NCI-H2107 treated with DMSO at 0.1 percent for 48 hours (cell line): Measurements from ENCODE around the gene WASHC1.
"Not testable (repeated sequence)": the region's sequence is repeated elsewhere in the genome, so short reads cannot be mapped to it uniquely, and the experiment has no call there.

Experiments used
- DNase-seq: peaks from one replicate; lab custom pipeline; 2025; ENCODE audit not compliant: unreplicated experiment; lab: John Stamatoyannopoulos, UW

WASHC1 gene, protein sequence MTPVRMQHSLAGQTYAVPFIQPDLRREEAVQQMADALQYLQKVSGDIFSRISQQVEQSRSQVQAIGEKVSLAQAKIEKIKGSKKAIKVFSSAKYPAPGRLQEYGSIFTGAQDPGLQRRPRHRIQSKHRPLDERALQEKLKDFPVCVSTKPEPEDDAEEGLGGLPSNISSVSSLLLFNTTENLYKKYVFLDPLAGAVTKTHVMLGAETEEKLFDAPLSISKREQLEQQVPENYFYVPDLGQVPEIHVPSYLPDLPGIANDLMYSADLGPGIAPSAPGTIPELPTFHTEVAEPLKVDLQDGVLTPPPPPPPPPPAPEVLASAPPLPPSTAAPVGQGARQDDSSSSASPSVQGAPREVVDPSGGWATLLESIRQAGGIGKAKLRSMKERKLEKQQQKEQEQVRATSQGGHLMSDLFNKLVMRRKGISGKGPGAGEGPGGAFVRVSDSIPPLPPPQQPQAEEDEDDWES

DNA sequence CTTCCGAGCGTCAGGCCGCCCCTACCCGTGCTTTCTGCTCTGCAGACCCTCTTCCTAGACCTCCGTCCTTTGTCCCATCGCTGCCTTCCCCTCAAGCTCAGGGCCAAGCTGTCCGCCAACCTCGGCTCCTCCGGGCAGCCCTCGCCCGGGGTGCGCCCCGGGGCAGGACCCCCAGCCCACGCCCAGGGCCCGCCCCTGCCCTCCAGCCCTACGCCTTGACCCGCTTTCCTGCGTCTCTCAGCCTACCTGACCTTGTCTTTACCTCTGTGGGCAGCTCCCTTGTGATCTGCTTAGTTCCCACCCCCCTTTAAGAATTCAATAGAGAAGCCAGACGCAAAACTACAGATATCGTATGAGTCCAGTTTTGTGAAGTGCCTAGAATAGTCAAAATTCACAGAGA lies at the start of gene WASHC1:
TSS of gene WASHC1 (minus strand) at position 101 of the 400 bp plus-strand sequence. CDS start 4,457 bp downstream, outside the sequence.
- not testable (repeated sequence) for DNase-seq

DNA sequence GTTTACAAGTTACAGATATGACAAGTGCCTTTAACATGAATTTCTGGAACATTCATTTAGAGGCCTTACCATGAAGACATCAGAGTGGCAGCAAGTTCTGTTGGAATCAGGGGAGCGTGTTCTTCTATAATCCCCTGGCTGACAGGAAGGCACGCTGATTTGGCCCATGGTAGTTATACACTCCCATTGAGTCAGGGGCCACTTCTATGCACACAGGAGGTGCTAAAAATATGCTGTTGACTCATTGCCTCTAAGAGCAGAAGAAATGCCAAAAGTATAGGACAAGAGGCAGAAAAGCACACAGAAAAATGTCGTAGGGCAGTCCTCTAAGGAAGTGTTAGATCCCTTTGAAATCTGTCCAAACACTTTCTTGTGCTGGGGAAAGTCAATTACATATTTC lies 49.1 kb upstream of the WASHC1 start:
- DNase-seq, result not testable (repeated sequence)

DNA sequence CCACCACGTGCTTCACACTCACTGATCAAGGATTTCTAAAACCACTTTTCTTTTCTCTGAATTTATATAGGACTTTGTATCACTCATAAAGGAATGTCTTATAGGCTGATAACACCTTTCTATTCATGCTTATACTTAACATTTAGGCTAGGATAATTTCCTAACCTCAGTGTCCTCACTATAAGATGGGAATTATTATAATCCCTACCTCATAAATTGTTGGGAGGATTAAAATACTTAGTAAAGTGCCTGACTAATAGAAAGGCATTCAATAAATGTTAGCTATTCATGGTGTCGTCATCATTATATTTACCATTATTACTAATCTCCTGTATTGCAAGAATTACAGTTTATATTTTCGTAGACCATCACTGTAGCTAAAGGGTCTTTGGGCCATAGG lies 47.1 kb upstream of the WASHC1 start:
- DNase-seq, result not testable (repeated sequence)

DNA sequence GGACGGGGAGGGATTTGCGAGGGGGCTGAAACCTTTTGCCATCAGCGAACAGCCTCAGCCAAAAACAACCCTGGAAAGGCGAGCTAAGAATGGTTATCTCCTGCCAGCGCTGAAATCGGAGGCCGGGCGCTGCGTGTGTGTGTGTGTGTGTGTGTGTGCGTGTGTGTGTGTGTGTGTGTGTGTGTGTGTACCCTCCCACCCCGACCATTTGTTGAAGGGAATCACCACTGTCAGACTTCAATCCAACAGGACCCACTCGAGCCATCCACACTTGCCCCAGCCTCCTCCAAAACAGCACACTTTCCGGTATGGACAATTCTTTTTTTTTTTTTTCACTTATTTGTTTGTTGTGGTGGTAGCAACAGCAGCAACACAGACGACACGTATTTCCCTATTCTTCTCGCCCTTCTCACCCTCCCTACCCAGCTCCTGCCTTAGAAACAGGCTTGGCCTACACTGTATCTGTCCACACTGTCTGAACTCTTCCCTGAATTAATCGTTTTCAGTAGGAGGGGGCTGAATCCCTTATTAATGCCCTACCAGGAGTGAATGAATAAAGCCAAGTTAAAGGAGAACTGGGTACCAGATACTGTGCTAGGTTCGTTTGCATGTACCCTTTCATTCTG lies 44.8 kb upstream of the WASHC1 start:
- DNase-seq, result not testable (repeated sequence)

DNA sequence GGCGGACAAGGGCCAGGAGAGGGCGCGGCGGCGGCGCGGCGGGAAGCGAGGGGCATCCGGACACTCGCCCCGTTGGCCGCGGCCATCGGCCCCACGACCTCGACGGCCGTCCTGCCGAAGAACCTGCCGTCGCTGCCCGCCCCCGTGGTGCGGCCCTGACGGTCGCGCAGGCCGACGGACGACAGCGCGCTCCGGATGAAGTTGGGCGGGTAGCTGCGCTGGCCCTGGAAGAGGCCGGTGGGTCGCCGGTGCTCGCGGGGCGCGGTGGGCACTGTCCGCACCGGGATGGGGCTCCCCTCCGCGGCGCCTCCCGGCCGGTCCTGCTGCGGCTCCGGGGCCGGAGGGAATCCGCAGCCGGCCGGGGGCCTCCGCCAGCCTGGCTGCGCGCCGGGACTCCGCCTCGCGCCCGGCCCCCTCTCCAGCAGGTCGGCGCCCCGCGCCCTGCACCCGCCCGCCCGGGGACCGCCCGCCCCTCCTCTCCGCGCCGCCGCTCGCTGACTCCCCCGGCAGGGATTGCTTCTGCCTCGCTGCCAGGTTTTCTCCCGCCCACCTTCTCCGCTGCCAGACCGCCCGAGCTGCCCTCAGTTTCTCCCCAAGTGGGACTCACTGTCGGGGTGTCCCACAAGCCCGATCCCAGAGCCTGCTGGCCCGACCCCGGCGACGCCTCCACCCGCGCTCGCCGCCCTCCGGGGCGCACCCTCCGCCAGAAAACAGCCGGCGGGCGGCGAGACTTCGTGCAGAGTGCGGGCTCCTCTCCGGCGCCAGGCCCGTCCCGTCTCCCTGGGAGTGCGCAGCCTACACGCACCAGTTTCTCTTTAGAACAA lies 44.0 kb upstream of the WASHC1 start:
- DNase-seq, result not testable (repeated sequence)

DNA sequence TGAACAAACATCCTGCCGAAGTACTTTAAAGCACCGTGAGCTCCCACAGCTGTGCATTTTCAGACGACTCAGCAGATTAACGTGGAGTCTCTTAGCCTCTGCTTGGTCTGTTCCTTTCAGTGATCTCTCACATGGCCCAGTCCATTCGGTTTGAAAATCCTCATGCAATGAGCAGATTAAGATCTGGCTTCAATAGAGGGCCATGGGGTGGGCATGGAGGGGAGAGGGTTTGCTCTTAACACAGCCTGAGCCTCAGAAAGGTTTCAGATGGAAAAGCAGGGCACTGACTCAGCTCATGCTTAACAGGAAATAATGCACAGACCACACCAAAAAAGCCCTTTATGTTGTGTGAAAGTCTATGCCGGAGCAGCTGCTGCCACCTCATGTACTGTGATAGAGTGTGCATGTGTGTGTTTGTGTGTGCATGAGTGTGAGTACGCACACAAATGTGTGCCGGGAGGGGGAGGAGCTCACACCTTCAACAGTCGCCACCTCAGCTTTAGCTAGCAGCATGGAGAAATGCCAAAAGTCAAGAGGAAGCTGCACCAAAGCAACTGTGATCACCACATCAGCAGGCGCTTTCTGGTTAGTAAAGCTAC lies 33.9 kb upstream of the WASHC1 start:
- not testable (repeated sequence) for DNase-seq

DNA sequence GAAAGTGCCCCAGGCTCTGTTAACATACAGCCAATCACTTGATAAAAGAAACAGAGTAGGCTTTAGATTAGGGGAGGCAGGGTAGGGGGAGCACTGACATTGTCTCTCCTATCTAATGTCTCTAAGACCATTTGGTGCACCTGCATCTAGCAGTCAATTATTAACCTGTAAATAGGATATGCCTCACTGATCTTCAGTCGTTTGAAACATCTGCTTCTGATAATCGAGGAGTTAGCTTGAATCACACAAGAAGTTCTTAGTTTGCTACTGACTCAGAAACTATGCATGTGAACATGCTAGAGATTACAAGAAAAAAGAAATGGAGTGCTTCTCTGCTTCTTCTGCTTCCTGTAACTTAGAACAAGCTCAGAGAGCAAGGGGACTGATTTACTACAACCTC lies 23.4 kb upstream of the WASHC1 start:
- DNase-seq, result not testable (repeated sequence)

DNA sequence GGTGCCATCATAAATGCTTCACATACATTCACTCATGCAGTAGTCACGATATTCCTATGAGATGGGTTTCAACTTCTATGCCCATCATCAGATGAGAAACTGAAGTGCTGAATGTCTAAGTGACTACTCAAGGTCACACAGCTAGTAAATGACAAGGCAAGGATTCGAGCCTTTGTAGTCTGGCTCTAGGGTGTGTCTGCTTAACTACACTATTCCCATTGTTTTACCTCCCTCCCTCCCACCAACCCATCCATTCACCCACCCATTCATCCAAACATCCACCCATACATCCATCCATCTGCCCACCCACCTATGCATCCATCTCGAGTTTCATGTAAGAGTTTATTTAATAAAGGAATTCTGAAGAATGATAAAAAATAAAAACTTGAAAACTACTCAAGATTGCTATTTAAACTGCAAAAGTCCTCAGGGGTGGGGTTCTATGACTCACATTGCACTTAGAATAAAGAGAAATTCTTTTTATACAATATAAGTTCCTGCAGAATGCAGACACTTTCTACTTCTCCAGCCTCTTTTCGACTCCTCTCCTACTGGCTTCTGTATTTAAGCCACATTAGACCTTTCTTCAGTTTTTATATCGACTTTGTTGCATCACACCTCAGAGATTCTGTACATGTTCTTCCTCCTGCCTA lies 19.1 kb upstream of the WASHC1 start:
- not testable (repeated sequence) for DNase-seq

DNA sequence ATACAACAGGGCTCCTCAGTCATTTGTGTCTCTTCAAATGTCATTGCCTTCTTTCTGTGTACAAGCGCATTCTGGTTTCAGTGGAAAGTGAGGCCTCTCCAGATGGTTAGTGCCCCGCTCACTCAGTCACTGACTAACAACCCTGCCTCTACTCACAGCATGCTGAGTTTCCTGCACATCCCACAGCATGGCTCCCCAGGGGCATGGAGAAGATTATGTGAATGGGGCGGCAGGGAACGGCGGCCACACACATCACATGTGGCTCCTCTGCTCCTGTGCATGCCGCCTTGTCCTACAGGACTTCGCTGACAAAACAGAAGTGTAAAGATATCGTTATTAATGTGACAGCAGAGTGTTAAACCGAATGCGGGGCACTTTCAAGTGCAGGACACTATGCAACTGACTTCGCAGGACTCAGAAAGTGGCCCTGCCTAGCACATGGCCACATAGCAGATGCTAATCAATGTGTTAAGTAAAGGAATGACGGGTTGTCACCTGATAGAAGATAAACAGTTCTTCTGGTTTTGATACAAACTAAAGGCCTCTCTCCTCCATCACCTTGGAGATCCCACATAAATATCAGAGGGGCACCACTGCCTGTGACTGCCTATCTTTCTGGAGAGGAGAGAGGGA lies 17.5 kb upstream of the WASHC1 start:
- not testable (repeated sequence) for DNase-seq

DNA sequence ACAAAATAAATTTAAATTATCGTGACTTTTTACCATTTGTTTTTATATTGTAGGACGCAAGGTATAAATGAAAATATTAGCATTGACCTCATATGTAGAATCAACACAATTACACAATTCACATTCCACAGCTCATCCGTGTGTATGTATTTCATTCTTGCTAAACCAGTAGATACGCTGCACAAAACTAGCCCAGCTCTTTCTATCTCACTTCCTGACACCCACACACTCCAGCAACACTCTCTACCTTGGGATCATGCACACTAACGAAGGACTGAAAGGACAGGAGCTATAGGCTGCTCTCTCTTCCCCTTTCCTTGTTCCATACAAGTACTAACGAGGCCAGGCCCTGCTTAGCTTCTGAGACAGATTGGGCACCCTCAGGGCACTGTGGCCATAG lies 16.9 kb upstream of the WASHC1 start:
- DNase-seq, result not testable (repeated sequence)

DNA sequence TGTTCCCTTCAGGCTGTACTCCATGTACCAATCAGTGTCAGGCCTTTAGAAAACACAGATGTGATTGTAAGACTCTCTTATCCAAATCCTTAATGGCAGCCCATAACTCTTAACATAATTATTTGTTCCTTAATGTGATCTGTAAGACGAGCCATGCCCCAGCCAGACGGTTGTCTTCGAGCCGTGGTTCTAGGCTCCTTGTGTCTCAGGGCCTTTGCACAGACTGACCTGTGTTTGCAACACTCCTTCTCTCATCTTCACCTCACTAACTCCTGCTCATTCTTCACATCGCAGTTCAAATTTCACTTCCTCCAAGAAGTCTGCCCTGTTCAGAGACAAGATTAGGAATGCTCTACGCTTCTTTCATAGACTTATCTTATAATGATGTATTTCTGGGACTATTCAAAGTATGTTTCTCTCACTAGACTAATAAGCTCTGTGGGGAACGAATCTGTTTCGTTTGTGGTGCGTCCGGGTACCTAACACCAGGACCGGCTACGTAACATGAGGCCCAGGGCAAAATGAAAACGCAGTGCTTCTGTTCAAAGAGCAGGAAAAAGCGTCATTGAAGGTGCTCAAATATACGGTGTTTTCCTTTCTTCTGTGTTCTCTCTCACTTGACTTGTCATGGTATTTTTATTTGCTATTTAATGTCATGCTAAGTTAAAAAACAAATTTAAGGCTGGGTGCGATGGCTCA lies 16.1 kb upstream of the WASHC1 start:
- DNase-seq, result not testable (repeated sequence)

DNA sequence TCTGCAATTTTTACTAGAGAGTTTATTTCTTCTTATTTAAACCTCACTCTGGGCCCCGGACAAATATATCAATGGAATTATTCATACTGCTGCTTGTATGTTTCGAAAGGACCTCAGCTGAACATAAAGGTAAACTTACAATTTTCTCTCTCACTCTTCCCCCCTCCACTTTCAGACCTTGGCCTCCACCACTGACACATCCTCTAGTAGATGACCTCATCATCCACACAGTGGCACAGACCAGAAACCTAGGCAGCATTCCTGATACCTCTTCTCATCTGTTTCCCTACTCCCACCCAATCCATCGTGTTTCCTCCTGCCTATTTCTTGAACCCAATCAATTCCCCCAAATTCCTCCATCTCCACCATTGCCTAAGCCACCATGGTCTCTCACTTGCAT lies 15.2 kb upstream of the WASHC1 start:
- not testable (repeated sequence) for DNase-seq

DNA sequence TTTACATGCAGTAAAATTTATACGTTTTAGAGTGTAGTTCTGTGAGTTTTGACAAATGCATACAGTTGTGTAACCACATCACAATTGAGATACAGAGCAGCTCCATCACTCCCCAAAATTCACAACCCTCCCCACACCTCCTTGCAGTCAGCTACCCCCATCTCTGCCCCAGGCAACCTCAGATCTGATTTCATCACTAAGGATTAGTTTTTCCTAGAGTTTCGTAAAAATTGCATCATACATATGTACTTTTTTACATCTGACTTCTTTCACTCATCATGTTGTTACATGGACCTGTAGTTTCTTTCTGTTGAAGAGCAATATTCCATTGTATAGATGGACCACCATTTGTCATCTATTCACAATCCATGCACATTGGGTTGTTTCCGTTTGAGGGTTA lies 14.4 kb upstream of the WASHC1 start:
- not testable (repeated sequence) for DNase-seq

DNA sequence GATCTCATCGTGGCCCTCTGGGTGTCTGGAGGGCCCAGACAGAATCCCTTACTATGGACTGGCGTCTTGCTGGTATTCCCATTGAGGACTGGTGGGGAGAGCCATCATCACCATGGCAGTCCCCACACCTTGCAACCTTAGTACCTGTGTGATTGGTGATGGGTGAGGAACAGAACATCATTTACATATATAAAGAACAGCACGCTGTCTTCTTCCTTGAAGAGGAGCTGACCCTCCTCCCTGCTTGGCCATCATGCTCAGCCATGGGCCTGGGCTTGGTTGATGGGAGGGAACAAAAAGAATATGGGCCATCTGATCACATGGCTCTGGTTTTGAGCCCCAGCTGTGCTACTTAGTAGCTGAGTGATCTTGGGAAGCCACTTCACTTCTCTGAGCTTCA lies 13.9 kb upstream of the WASHC1 start:
- not testable (repeated sequence) for DNase-seq

DNA sequence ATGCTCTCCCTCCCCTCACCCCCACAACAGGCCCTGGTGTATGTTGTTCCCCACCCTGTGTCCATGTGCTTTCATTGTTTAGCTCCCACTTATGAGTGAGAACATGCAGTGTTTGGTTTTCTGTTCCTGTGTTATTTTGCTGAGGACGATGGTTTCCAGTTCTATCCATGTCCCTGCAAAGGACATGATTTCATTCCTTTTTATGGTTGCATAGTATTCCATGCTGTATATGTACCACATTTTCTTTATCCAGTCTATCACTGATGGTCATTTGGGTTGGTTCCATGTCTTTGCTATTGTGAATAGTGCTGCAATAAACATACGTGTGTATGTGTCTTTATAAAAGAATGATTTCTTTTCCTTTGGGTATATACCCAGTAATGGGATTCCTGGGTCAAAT lies 12.6 kb upstream of the WASHC1 start:
- DNase-seq, result not testable (repeated sequence)

DNA sequence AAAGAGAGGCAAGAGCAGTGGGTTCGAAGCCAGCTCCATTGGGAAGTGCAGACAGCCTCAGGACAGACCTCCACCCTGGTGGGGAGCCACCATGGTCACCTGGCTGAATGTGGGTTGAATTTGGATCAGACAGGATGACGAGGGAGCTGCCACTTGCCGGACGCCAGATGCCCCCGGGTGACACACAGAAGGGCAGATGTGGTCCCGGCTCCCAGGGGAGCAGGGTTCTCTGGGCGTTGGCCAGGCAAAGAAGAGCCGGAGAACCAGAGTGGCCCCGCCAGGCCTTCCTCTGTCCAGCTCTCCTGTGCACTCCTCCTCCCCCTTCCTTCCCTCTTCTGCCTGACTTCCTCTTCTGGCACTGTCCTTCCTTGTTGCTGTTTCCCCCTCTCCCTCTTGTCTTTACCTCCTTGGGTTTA lies 12.0 kb upstream of the WASHC1 start:
- DNase-seq, result not testable (repeated sequence)

DNA sequence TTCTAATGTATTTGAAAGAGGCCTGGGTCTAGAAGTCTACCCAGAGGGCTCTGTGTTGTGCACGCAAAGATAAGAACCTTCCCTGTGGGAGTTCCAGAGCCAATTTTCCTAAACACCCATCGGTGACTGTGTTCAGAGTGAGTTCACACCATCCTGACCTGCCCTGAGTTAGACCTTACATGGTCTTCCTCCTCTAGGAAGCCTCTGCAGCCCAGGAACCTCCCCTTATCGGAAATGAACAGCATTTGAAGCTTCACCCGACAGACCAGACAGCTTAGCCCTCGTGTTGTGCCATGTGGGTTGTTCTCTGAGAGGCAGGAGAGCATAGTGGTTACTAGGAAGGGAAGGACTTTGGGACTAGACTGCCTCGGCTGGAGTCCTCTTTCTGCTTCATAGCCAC lies 3.1 kb upstream of the WASHC1 start:
- not testable (repeated sequence) for DNase-seq

DNA sequence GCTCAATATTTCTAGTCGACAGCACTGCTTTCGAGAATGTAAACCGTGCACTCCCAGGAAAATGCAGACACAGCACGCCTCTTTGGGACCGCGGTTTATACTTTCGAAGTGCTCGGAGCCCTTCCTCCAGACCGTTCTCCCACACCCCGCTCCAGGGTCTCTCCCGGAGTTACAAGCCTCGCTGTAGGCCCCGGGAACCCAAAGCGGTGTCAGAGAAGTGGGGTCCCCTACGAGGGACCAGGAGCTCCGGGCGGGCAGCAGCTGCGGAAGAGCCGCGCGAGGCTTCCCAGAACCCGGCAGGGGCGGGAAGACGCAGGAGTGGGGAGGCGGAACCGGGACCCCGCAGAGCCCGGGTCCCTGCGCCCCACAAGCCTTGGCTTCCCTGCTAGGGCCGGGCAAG lies 481 bp downstream of the WASHC1 start:
- not testable (repeated sequence) for DNase-seq

DNA sequence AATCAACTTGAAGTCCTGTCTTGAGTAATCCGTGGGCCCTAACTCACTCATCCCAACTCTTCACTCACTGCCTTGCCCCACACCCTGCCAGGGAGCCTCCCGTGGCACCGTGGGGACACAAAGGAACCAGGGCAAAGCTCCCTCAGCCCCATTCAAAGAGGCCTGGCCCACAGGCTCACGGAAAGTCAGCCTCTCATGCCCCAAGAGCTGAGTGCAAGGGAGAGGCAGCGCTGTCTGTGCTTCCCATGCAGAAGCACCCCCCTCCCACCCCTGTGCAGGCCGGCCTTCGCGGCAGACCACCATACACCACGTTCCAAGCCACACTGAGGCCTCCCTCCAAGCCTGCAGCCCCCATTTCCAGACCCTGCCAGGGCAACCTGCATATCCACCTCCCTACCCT lies 7.6 kb downstream of the WASHC1 start:
- DNase-seq, result not testable (repeated sequence)
